GM21786 (cell line): ENCODE data around the gene MTA1.

Experiments used
- ATAC-seq: cut with Tn5 transposase; IDR thresholded peaks from one replicate; pipeline ENCODE4 v1.9.1; 2021; ENCODE audit not compliant: unreplicated experiment

Gene MTA1

DNA sequence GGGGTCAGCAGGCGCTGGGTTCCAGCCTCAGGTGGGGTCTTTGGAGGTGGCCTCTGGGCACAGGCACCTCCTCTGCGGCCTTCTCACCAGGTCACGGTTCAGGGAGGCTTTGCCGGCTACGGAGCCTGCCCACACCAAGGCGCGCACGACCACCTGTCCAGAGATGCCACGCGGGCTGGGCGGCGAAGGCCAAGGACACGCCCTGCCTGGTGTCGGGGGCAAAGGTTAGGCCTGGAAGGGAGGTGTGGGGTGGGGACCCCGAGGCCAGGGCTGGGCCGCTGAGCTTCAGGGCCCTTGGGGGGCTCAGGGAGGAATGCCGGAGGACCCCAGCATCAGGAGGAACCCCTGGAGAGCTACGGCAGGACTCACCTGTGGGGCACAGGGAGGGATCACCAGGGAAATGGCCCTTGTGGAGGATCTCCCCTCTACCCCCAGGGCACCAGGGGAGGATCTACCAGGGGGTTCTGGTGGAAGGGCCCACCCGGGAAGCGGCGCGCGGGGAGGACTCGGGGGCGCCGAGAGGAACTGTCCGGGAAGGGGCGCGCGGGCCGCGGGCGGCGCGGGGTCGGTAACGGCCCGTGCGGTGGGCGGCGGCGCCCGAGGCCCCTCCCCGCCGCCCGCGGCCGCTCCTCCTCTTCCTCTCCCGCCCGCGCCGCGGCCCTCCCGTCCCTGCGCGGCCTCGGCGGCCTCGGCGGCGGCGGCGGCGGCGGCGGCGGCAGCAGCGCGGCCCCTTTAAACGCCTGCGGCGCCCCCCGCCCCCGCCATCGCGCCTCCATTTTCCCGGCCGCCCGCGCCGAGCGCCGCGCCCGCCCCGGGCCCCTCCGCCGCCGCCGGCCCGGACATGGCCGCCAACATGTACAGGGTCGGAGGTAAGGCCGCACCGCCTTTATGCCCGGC, at the start of gene MTA1:
TSS of gene MTA1 (plus strand) at position 633 of the 897 bp plus-strand sequence. CDS start at position 842, 209 bp downstream.
- no peak for ATAC-seq

DNA sequence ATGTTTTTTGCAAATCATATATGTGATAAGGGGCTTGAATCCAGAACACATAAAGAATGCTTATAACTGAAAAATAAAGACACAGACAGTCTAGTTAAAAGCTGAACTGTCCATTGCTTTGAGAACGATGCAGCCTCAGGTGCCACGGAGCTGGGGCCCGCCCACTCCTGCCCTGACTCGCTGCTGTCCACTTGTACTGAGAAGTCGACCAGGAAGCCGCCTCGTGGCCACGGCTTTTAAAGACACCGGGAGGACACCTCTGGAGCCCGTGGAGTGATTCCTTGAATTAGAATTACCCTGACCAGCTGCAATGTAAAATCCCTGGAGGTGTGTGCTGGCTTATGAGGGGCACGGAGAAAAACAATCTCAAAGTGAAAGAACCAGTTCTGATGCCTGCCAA, 45.2 kb upstream of the MTA1 start:
- no peak for ATAC-seq

DNA sequence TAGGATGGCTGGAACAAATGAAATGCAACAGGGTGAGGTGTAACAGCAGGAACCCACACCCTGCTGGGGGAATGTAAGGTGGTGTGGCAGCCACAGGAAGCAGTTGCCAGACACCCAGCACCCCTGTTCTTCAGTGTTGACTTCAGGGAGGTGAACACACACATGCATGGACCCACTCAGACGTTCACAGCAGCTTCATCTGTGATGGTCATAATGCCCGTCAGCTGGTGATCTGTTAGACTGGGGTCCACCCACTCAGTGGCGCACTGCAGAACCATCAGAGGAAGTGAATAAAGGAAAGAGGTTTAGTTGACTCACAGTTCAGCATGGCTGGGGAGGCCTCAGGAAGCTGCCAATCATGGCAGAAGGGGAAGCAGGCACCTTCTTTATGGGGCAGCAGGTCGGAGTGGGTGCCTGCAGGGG, 44.0 kb upstream of the MTA1 start:
- ATAC-seq = no peak

DNA sequence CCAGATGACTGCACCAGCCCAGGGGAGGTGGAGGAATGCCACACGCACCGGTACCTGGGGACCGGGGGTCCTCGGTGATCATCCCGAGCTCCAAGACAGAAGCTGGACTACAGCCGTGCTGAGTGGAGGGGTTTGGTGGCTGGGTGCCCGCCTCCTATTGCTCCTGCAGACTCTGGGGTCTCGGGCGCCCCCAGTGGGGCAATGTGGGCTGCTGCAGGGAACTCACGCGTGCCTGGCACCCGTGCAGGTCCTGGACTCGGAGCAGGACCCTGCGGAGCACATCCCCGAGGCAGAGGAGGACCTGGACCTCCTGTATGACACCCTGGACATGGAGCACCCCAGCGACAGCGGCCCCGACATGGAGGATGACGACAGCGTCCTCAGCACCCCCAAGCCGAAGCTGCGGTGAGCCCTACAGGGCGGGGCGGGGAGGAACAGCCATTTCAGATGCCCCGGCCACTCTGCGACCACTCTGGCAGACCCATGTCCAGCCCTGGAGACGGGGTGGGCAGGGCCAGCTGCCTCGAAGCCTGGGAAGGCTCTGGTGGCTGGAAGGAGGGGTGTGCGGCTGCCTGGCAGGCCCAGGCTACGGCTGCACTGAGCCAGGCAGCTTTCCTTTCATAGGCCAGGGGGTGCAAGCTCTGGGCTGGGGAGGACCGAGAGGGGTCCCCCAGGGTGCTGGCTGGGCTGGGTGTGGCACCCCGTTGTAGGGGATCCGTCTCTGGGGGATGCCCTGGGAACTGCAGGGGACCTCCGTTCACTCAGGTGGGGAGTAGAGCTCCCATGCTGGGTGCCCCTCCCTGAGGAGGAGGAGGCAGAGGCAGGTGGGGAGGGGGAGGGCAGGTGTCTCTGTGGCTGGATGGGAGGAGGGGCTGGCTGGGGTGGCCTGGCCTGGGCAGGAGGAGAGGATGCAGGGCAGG, 42.8 kb upstream of the MTA1 start:
- ATAC-seq = no peak

DNA sequence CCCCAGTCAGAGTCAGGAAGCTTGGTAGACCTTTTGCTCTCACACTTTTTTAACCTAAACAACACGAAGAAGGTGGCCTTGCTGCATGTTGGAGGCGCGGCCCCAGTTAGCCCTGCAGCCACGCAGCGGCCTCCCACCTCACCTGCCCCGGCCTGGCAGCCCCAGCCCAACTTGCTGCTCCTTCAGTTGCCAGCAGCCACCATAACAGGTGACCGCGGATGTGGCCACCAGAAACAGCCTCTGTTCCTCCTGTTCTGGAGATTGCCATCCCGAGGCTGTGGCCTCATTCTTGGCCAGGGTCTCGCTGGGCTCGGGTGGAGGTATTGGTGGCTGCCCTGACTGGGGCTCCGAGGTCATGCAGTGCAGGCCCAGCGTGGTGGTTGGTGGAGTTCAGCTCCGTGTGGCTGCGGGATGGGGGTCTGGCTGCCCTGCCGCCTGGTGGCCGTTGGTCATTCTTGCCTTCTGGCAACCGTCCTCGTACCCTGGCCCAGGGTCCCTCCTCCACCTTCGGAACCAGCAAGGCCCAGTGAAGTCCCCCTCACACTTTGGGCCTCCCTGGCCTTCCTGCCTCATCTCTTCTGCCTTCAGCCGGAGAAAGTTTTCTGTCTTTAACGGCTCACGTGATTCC, 42.0 kb upstream of the MTA1 start:
- no peak for ATAC-seq

DNA sequence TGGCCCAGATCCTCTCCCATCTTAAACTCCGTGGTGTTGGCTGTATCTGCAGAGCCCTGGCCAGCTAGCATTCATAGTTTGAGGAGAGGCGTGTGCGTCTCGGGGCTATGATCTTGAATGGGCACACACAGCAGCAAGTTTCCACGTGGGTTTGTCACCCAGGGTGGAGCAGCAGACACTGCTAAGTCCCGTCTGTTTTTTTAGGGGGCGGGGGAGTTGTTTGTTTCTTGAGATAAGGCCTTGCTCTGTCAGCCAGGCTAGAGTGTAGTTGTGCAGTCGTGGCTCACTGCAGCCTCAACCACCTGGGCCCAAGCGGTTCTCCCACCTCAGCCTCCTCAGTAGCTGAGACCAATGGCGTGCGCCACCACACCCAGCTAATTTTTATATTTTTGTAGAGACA, 41.4 kb upstream of the MTA1 start:
- no peak for ATAC-seq

DNA sequence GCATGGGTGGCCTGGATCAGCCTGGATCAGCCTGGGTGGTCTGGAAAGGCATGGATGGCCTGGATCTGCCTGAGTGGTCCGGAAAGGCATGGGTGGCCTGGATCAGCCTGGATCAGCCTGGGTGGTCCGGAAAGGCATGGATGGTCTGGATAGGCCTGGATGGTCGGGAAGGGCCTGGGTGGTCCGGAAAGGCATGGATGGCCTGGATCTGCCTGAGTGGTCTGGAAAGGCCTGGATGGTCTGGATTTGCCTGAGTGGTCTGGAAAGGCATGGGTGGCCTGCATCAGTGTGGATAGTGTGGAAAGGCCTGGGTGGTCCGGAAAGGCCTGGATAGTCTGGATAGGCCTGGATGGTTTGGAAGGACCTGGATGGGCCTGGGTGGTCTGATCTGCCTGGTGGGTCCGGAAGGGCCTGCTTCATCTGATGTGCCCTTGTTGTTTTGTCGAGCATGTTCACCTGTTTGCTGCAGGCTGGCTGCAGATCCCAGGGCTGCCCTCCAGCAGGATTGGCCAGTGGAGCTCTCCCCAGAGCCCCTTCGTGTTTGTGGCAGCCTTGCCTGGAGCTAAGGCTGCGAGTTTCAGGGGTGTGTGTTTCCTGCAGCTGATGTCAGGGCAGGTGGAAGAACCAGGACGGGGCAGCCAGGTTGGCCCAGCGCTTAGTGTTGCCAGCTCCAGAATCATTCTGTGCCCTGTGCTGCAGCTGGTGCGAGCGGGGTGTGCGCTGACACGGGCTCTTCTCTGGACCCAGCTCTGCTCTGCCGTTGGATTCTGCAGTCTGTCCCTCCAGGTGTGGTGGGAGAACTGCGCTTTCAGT, 40.5 kb upstream of the MTA1 start:
- no peak for ATAC-seq

DNA sequence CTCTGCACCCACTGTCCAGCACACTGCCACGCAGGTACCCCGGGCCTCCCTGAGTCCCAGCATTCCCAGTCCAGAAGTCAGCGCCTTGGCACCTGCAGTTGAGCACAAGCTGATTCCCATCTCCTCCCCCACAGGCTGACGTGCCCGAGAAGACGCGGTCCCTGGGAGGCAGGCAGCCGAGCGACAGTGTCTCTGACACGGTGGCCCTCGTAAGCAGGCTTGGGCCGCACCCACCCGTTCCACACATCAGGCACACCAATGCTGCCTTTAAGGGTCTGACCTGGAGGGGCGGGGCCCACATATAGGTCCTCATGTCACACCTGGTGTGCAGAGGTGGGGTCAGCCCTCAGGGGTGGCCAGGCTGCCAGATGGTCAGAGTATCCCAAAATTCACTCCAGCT, 39.7 kb upstream of the MTA1 start:
- ATAC-seq = no peak

DNA sequence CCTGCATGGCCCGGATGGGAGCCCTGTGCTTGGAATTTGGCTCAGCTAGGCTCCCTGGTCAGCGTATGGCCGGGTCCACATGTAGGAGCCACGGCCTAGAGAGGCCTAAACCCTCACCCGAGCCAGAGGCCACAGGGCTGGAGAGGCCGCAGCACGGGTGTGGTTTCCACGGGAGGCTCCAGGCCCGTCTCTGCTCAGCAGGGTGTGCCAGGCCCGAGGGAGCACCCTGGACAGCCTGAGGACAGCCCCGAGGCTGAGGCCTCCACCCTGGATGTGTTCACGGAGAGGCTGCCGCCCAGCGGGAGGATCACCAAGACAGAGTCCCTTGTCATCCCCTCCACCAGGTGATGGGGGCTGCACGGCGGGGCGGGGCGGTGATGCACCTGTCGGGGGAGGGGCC, 38.9 kb upstream of the MTA1 start:
- ATAC-seq = no peak

DNA sequence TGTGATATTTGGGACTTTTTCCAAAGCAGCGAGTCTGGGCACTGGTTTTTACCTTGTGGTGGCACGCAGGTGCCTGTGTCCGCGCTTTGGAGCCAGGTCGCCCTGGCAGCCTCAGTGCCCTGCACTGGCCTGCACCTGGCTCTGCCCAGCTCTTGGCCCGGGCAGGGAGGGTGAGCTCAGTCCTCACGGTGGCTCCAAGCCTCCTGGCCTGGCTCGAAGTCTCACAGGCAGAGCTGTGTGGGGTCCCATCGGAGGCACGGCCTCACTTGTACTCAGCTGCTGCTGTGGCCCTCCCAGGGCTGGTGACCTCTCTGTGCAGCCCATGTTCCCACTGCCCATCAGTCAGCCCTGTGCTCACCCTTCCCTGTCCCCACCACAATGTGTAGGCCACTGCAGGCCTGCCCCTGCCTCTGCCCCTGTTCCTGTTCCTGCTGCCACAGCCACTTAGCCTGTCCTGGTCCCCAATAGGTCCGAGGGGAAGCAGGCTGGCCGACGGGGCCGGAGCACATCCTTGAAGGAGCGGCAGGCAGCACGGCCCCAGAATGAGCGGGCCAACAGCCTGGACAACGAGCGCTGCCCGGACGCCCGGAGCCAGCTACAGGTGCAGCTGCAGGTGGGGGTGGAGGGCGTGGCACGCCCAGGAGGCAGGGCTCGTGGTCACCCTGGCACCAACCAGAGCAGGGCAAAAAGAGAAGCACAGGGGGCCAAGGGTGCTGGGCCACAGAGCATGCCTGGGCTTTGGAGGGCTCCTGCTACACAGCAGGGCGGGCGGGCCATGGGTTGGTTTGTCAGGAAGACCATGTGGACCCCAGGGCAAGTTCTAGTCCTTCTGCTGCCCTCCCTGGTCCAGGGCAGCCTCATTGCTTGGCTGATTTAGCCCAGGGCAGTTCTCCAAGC, 37.9 kb upstream of the MTA1 start:
- ATAC-seq = no peak

DNA sequence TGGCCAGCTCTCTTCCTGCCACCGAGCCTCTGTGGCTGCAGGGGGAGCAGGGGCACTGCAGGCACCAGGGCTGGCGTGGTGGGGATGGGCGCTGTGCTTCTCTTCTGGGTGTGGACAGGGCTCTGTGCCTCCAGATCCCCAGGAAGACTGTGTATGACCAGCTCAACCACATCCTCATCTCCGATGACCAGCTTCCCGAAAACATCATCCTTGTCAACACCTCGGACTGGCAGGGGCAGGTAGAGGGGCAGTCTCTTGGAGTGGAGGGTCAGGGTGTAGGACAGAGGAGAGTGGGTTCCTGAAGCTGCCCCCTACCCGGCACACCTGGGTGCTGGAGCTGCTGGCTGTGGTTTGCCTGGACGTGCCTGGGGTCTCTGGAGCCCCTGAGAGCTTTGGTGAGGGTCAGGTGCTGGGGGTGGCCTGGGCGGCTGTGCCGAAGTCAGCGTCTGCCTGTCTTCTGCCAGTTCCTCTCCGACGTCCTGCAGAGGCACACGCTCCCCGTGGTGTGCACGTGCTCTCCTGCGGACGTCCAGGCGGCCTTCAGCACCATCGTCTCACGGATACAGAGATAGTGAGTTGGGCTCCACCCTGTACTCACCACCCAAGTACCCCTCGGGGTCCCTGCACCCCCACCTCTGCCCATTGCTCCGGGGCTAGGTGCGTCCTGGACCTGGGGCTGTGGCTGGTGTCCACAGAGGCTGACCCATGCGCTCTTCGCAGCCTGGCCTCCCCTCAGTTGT, 37.1 kb upstream of the MTA1 start:
- ATAC-seq = no peak

DNA sequence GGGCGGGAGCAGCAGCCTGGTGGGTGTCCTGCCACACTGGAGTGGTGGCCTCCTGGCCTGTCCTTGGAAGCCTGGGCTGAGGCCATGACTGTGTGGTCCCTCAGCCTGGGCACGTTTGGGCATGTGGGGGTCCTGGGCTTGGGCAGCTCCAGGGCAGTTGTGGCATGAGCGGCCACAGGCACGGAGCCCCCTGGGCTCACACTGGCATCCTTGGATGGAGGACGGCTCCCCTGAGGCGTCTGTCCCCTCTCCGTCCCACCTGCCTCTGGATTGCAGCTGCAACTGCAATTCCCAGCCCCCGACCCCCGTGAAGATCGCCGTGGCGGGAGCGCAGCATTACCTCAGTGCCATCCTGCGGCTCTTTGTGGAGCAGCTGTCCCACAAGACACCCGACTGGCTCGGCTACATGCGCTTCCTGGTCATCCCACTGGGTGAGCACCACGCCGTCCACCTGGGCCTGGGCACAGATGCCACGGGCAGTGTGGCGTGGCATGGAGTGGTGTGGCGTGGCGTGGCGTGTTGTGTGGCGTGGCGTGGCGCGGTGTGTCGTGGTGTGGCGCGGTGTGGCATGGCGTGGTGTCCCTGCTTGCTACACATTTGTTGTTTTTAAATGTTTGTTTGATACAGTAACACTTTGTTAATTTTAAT, 36.4 kb upstream of the MTA1 start:
- ATAC-seq = no peak

DNA sequence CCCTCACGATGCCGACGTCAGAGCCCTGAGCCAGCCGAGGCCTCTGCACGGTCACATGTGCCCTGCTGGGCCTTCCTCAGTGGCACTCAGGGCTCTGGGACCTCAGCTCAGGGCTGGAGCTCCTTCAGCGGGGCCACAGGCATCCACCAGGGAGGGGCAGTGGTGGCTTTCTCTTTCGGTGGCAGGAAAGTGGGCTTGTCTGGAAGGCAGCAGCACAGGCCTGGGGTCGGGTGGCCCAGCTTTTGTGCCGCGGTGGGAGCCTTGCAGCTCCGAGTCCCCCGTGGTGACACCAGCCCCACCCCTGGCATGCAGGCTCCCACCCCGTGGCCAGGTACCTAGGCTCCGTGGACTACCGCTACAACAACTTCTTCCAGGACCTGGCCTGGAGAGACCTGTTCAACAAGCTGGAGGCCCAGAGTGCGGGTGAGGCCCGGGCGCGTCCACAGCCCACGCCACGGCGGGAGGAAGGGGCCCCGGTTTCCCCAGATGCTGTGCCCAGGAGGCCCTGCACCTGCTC, 35.5 kb upstream of the MTA1 start:
- no peak for ATAC-seq

DNA sequence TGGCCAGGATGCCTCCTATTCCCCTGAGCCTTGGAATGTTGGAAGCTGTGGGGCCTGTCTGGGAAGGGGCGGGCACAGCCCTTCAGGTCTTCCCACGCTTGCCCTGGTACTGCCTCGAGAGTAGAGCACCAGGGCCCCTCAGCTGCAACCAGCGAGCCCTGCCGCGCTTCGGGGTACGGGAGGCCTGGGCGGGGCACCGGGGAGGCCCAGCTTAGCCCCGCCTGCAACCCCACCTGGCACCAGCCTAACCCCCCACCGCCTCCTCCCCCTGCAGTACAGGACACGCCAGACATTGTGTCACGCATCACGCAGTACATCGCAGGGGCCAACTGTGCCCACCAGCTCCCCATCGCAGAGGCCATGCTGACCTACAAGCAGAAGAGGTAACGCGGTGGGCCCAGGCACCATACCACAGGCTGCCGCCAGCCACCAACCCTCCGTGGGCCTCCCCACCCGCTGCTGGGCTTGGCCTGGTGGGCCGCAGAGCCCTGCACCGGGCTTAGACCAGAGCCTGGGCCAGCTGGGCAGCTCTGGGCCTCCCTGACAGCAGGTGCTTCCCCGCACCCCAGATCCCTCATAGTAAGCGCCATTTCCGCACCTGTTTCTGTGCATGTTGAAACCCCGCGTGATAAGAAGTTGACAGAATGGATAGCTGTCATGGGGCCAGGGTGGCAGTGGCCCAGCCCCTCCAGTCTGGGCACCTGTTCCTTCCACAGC, 34.9 kb upstream of the MTA1 start:
- no peak for ATAC-seq

DNA sequence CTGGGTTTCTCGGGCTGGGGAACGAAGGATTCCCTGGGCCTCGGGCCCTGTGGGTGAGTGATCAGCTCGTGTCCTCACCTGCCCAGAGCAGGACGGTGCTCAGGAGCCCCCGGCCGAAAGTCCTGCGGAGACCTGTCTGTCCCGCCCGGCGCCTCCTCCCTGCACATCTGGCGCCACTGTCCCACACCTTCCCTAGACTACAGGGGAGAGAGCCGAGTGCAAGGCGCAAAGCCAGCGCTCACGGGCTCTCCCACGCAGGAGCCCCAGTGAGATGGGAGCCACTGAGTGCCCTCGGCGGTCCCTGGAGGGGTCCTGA, 34.3 kb upstream of the MTA1 start:
- no peak for ATAC-seq

DNA sequence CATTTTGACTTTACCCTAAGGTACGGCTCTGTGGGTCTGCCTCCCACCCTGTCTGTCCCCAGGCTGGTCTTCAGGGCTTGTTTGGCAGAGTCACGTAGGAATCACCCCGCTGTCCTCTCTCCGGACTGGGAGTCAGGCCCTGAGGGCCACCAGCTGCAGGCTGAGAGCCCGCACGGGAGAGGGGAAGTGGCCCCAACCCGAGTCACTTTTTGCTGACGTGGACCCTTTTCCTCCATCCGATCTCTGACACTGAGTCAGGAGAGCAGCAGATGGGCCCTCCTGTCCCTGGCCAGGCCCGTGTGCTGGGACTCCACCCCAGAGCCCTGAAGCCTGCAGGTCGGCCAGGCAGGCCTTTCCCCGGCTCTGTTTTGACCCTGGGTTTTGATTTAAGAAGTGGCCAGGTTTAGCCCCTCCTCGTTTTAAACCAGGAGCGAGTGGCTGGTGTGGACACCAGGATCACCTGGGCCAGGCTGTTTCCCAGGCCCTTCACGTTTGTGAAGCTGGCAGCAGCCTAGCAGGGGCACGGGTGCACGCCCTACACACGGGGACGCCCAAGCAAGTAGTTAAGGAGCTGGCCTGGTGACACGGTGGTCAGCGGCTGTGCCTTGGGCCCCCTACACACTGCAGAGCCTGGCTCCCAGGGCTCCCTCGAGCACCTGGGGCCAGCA, 33.8 kb upstream of the MTA1 start:
- ATAC-seq = no peak
